Fibroblast of lung (primary cell): ENCODE data around the gene MRPL53.

Source experiments
- EZH2 ChIP-seq: IDR thresholded peaks from 2 replicates; pipeline ENCODE4 v1.5.1; 2012; ENCODE audit warnings: low read length, control low read depth, mild to moderate bottlenecking; ENCODE audit errors: missing control alignments
- TF ChIP-seq, protein P1 (sequence below), 2 donors: IDR thresholded peaks in 1 of 2; conservative IDR thresholded peaks in 1 of 2; 1 replicate in 1 of 2; 2 replicates in 1 of 2; pipeline ENCODE4 v1.5.1; 2011 to 2012; ENCODE audit warnings: low read length in 2 of 2, control low read depth in 1 of 2, inconsistent platforms in 1 of 2, low read depth in 1 of 2, mild to moderate bottlenecking in 1 of 2

DNA sequence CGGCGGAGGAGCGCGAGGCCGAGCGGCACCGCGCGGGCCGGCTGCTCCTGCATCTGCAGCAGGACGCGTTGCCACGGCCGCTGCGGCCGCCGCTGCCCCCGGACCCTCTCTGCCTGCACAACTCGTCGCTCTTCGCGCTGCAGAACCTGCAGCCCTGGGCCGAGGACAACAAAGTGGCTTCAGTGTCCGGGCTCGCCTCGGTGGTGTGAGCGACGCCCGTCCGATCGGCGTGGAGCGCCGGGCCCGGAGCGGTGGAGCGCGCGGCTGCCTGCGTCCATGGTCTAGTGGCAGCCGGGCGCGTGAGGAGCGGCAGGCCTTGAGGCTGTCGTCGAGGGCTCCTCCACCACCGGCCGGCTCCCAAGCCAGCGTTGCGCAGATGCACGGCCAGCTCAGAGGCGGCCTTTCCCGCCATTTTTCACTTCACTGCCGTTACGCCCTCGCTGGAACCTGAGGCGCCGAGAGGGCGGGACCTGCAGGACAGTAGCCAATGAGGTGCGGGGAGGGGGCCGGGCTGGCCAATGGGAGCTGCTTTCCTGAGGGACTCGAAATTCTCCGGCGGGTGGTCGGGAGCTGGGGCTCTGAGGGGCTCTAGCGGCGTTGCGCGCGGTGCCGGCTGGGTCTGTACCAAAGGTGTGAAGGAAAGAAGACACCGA is 43.6 kb upstream of the MRPL53 start:
- TF ChIP-seq, protein P1, sequence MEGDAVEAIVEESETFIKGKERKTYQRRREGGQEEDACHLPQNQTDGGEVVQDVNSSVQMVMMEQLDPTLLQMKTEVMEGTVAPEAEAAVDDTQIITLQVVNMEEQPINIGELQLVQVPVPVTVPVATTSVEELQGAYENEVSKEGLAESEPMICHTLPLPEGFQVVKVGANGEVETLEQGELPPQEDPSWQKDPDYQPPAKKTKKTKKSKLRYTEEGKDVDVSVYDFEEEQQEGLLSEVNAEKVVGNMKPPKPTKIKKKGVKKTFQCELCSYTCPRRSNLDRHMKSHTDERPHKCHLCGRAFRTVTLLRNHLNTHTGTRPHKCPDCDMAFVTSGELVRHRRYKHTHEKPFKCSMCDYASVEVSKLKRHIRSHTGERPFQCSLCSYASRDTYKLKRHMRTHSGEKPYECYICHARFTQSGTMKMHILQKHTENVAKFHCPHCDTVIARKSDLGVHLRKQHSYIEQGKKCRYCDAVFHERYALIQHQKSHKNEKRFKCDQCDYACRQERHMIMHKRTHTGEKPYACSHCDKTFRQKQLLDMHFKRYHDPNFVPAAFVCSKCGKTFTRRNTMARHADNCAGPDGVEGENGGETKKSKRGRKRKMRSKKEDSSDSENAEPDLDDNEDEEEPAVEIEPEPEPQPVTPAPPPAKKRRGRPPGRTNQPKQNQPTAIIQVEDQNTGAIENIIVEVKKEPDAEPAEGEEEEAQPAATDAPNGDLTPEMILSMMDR (conservative IDR thresholded peaks at IDR 0.05 in 1 of 2, IDR thresholded peaks at IDR 0.05 in 1 of 2; ENCODE audit: low read depth in 1 of 2, low read length in 2 of 2): no peak
- peak; percentile 77 for TF ChIP-seq EZH2
